Gastrocnemius medialis (tissue), 4 donors: ENCODE results near the gene MCTS1. TPM values are rescaled to one million over a fixed set of nuclear protein-coding genes. Genes with fewer than 3 reads are reported as not detected.
"Not testable (repeated sequence)": the region's sequence is repeated elsewhere in the genome, so short reads cannot be mapped to it uniquely, and the experiment has no call there.

ENCODE experiments used
- ATAC-seq, 2 donors: fragments of 150-250 bp; one replicate each; pipeline ENCODE4 v1.9.1; 2016
- DNase-seq, 2 donors: peaks; one replicate each; pipeline ENCODE4 v3.0.0-alpha.2; 2019
- H3K27ac ChIP-seq, 4 donors: fragments of 200-600 bp; sonication (generic); 1 replicate in 1 of 4; 2 replicates in 3 of 4; pipeline ENCODE4 v1.5.1; 2016 to 2018; ENCODE audit warnings: mild to moderate bottlenecking in 2 of 4, moderate library complexity in 1 of 4
- H3K27me3 ChIP-seq, 3 donors: fragments of 200-600 bp; sonication (generic) in 2 of 3; 1 replicate in 1 of 3; 2 replicates in 2 of 3; pipeline versions ENCODE4 v1.5.1 to v1.6.0; 2016 to 2019; ENCODE audit warnings: mild to moderate bottlenecking in 1 of 3, moderate library complexity in 1 of 3
- H3K36me3 ChIP-seq, 2 donors: fragments of 200-600 bp; sonication (generic) in 1 of 2; one replicate each; pipeline ENCODE4 v1.5.1; 2017 to 2018
- H3K4me1 ChIP-seq, 2 donors: fragments of 200-600 bp; sonication (generic) in 1 of 2; one replicate each; pipeline ENCODE4 v1.5.1; 2016 to 2017; ENCODE audit warnings: mild to moderate bottlenecking in 2 of 2
- H3K4me3 ChIP-seq, 4 donors: fragments of 200-600 bp; sonication (generic) in 3 of 4; 1 replicate in 1 of 4; 2 replicates in 3 of 4; pipeline ENCODE4 v1.5.1; 2016 to 2019; ENCODE audit warnings: mild to moderate bottlenecking in 2 of 4
- H3K9me3 ChIP-seq, 3 donors: fragments of 200-600 bp; sonication (generic) in 2 of 3; 1 replicate in 1 of 3; 2 replicates in 2 of 3; pipeline ENCODE4 v1.5.1; 2016 to 2019
- CTCF ChIP-seq, 5 experiments: fragments of 450-650 bp in 3 of 5; fragments of 200-600 bp in 2 of 5; sonication (generic) in 2 of 5; IDR thresholded peaks in 4 of 5; conservative IDR thresholded peaks in 1 of 5; 1 replicate in 4 of 5; 2 replicates in 1 of 5; pipeline ENCODE4 v1.5.1; 2016 to 2019; ENCODE audit warnings: antibody characterized with exemption in 5 of 5, mild to moderate bottlenecking in 3 of 5, moderate library complexity in 3 of 5
- POLR2A ChIP-seq, 2 donors: fragments of 450-650 bp; IDR thresholded peaks; one replicate each; pipeline ENCODE4 v1.6.1; 2017; ENCODE audit warnings: antibody characterized with exemption in 2 of 2, mild to moderate bottlenecking in 2 of 2, moderate library complexity in 2 of 2
- in situ Hi-C, 4 donors: fragments of 200-750 bp; cut with MboI; loops; one replicate each; pipeline versions ENCODE4 v1.15.0 to v1.8.0; 2017; ENCODE audit warnings: low sequenced_read_pairs in 4 of 4
- intact Hi-C: fragments of 100-400 bp; cut with DNase I; formaldehyde crosslinking; loops from one replicate; pipeline ENCODE4 v1.15.1; 2023; ENCODE audit warnings: low total_unique reads
- total RNA-seq, 4 donors: library from RNA; depleted of rRNA; stranded (reverse); fragments of >200 nt; gene quantifications; one replicate each; pipeline versions ENCODE4 v1.1.0 to v1.2.3, GENCODE V29; 2016

The MCTS1 gene
- total RNA-seq, 4 donors from 2014 or later, result 15.9 to 32.4 (median 26.0) TPM

- no peak for ATAC-seq
Measured at GRCh38 chrX:120638619-120639018, 34.7 kb downstream of the MCTS1 start.

GRCh38 chrX:120642871-120643270 lies 39.0 kb downstream of the MCTS1 start:
- intact Hi-C loops, result no loop called here
- Histone ChIP-seq H3K4me3 (no peak overlapping the region), H3K27ac (no peak overlapping the region), H3K36me3 (no peaks in the 10 kb centered on the region), H3K9me3 (no peaks in the 10 kb centered on the region), H3K27me3 (no peaks in the 10 kb centered on the region), H3K4me1 (no peaks in the 10 kb centered on the region)
- ATAC-seq, result no peak
- no peak for DNase-seq
- in situ Hi-C loops, result no loop called here
- TF ChIP-seq POLR2A (IDR thresholded peaks at IDR 0.05) (no peak), CTCF (IDR thresholded peaks at IDR 0.05 in 4 of 5, conservative IDR thresholded peaks at IDR 0.05 in 1 of 5) (no peak)

More at GRCh38 chrX:120638619-120639018, 34.7 kb downstream of the MCTS1 start:
- no peak for DNase-seq
- no peaks in the 10 kb centered on the region for H3K36me3 ChIP-seq
- TF ChIP-seq POLR2A (IDR thresholded peaks at IDR 0.05), result no peak
- TF ChIP-seq CTCF (IDR thresholded peaks at IDR 0.05 in 4 of 5, conservative IDR thresholded peaks at IDR 0.05 in 1 of 5), result no peak
- H3K27ac ChIP-seq, result no peak overlapping the region
- H3K27me3 ChIP-seq, result no peaks in the 10 kb centered on the region
- no peaks in the 10 kb centered on the region for H3K9me3 ChIP-seq
- intact Hi-C loops (no loop called here), in situ Hi-C loops (no loop called here)
- H3K4me3 ChIP-seq, result no peak overlapping the region
- H3K4me1 ChIP-seq, result no peaks in the 10 kb centered on the region

- DNase-seq (no peak), ATAC-seq (no peak)
- Histone ChIP-seq H3K9me3 (no peaks in the 10 kb centered on the region), H3K27me3 (no peaks in the 10 kb centered on the region), H3K36me3 (no peaks in the 10 kb centered on the region), H3K4me3 (no peak overlapping the region), H3K4me1 (no peaks in the 10 kb centered on the region), H3K27ac (no peak overlapping the region)
- in situ Hi-C loops (no loop called here), intact Hi-C loops (no loop called here)
- TF ChIP-seq CTCF (IDR thresholded peaks at IDR 0.05 in 4 of 5, conservative IDR thresholded peaks at IDR 0.05 in 1 of 5) (no peak), POLR2A (IDR thresholded peaks at IDR 0.05) (no peak)
Measured at GRCh38 chrX:120647127-120647526, 43.2 kb downstream of the MCTS1 start.

- in situ Hi-C loops, H3K4me1 ChIP-seq, H3K27me3 ChIP-seq, ATAC-seq, H3K36me3 ChIP-seq, H3K4me3 ChIP-seq, DNase-seq, H3K27ac ChIP-seq, intact Hi-C loops, H3K9me3 ChIP-seq: not testable (repeated sequence)
Measured at GRCh38 chrX:120652256-120652655, 48.4 kb downstream of the MCTS1 start.

GRCh38 chrX:120653000-120653399 lies 49.1 kb downstream of the MCTS1 start:
- intact Hi-C loops (no loop called here), in situ Hi-C loops (no loop called here)
- Histone ChIP-seq H3K36me3 (no peaks in the 10 kb centered on the region), H3K4me1 (no peaks in the 10 kb centered on the region), H3K27ac (no peak overlapping the region), H3K4me3 (no peak overlapping the region), H3K27me3 (no peaks in the 10 kb centered on the region), H3K9me3 (no peaks in the 10 kb centered on the region)
- DNase-seq, result no peak
- no peak for TF ChIP-seq POLR2A (IDR thresholded peaks at IDR 0.05)
- TF ChIP-seq CTCF (IDR thresholded peaks at IDR 0.05 in 4 of 5, conservative IDR thresholded peaks at IDR 0.05 in 1 of 5), result no peak
- ATAC-seq, result no peak
